Measurements from ENCODE around the gene FGG. TPM values are rescaled to one million over a fixed set of nuclear protein-coding genes. Genes with fewer than 3 reads are reported as not detected.
"Not testable (repeated sequence)": the region's sequence is repeated elsewhere in the genome, so short reads cannot be mapped to it uniquely, and the experiment has no call there.

The FGG gene
- total and polyA plus RNA-seq, 2 donors (not counting 3 experiments of a cell fraction or from before 2014, with no cell fraction given), result not detected

- H3K9ac ChIP-seq (replicated peaks; ENCODE audit: extremely low read depth, insufficient read depth, low read length), result no peak overlapping the region
- CTCF ChIA-PET, result interaction anchor here (1.3 kb wide), 1 partner anchor 21 kb away, joined by 4 read pairs; no protein-coding TSS in a partner anchor
Observed at GRCh38 chr4:154597798-154598774, 14.4 kb downstream of the FGG start.

GRCh38 chr4:154597281-154597680, 15.2 kb downstream of the FGG start:
- H3K4me1 ChIP-seq (ENCODE audit: control insufficient read depth, extremely low read depth, insufficient read depth, low read length); CTCF ChIA-PET; H3K9me1 ChIP-seq (replicated peaks; ENCODE audit: control insufficient read depth, extremely low read depth, insufficient read depth, low read length); H3K79me2 ChIP-seq (ENCODE audit: control insufficient read depth, insufficient read depth, low read length); H2AFZ ChIP-seq (ENCODE audit: low read depth, low read length); H3K4me3 ChIP-seq (replicated peaks in 1 of 3; ENCODE audit: insufficient read depth in 1 of 3, low read depth in 1 of 3, low read length in 3 of 3); H3K27ac ChIP-seq (ENCODE audit: insufficient read depth, low read depth, low read length); H3K27me3 ChIP-seq (ENCODE audit: control insufficient read depth in 2 of 2, insufficient read depth in 2 of 2, low read length in 2 of 2); BruUV-seq (replicated peaks); H3K9ac ChIP-seq (replicated peaks; ENCODE audit: extremely low read depth, insufficient read depth, low read length); H3K4me2 ChIP-seq (ENCODE audit: insufficient read depth, low read length); DNase-seq (ENCODE audit: low read depth, low spot score); H3K36me3 ChIP-seq (ENCODE audit: control insufficient read depth in 2 of 2, extremely low read depth in 1 of 2, insufficient read depth in 2 of 2, low read length in 2 of 2); H4K20me1 ChIP-seq (replicated peaks; ENCODE audit: control insufficient read depth, extremely low read depth, insufficient read depth, low read length); POLR2A ChIA-PET; dilution Hi-C loops (cut with MboI; ENCODE audit: extremely low pct_ligation_motif_present, low sequenced_read_pairs); intact Hi-C loops (cut with micrococcal nuclease); FAIRE-seq; H3K9me3 ChIP-seq (replicated peaks; ENCODE audit: control insufficient read depth, insufficient read depth, low read length): not testable (repeated sequence)

More at GRCh38 chr4:154597798-154598774, 14.4 kb downstream of the FGG start:
- Histone ChIP-seq H2AFZ (ENCODE audit: low read depth, low read length) (no peak overlapping the region), H3K27me3 (ENCODE audit: control insufficient read depth in 2 of 2, insufficient read depth in 2 of 2, low read length in 2 of 2) (no peaks in the 10 kb centered on the region), H3K27ac (ENCODE audit: insufficient read depth, low read depth, low read length) (no peak overlapping the region), H3K9me3 (replicated peaks; ENCODE audit: control insufficient read depth, insufficient read depth, low read length) (no peaks in the 10 kb centered on the region), H3K9me1 (replicated peaks; ENCODE audit: control insufficient read depth, extremely low read depth, insufficient read depth, low read length) (no peaks in the 10 kb centered on the region), H3K4me2 (ENCODE audit: insufficient read depth, low read length) (no peak overlapping the region), H3K79me2 (ENCODE audit: control insufficient read depth, insufficient read depth, low read length) (no peaks in the 10 kb centered on the region), H3K36me3 (ENCODE audit: control insufficient read depth in 2 of 2, extremely low read depth in 1 of 2, insufficient read depth in 2 of 2, low read length in 2 of 2) (no peaks in the 10 kb centered on the region), H3K4me3 (replicated peaks in 1 of 3; ENCODE audit: insufficient read depth in 1 of 3, low read depth in 1 of 3, low read length in 3 of 3) (no peak overlapping the region), H3K4me1 (ENCODE audit: control insufficient read depth, extremely low read depth, insufficient read depth, low read length) (no peaks in the 10 kb centered on the region), H4K20me1 (replicated peaks; ENCODE audit: control insufficient read depth, extremely low read depth, insufficient read depth, low read length) (no peaks in the 10 kb centered on the region)
- POLR2A ChIA-PET, result no interaction called here
- intact Hi-C loops (cut with micrococcal nuclease), result no loop called here
- BruUV-seq (replicated peaks), result no TSS peak
- FAIRE-seq, result no peak
- TF ChIP-seq GATA2 (IDR thresholded peaks at IDR 0.05; ENCODE audit: insufficient read depth, insufficient read length, low read depth, low read length) (no peak), EZH2 (IDR thresholded peaks at IDR 0.05; ENCODE audit: borderline replicate concordance, low read depth, low read length, severe bottlenecking) (no peak), MAX (IDR thresholded peaks at IDR 0.05; ENCODE audit: insufficient read depth, insufficient read length) (no peak), POLR2AphosphoS5 (IDR thresholded peaks at IDR 0.05; ENCODE audit: insufficient read depth, low read depth, low read length) (no peak), FOS (IDR thresholded peaks at IDR 0.05; ENCODE audit: borderline replicate concordance, insufficient read depth, low read length) (no peak), CTCF (IDR thresholded peaks at IDR 0.05; ENCODE audit: extremely low read depth in 1 of 2, insufficient read depth in 1 of 2, low read depth in 1 of 2, low read length in 2 of 2) (no peak), MYC (IDR thresholded peaks at IDR 0.05; ENCODE audit: low read depth, low read length) (no peak), POLR2A (IDR thresholded peaks at IDR 0.05; ENCODE audit: low read depth, low read length) (no peak), JUN (IDR thresholded peaks at IDR 0.05; ENCODE audit: borderline replicate concordance, insufficient read depth, insufficient read length, low read depth) (no peak)
- dilution Hi-C loops (cut with MboI; ENCODE audit: extremely low pct_ligation_motif_present, low sequenced_read_pairs), result no loop called here
- DNase-seq (ENCODE audit: low read depth, low spot score), result no peak
